Chondrocyte (in vitro differentiated cells): ENCODE data around the gene SRP68. TPM values are rescaled to one million over a fixed set of nuclear protein-coding genes. Genes with fewer than 3 reads are reported as not detected.

Source experiments
- DNase-seq: peaks from one replicate; pipeline ENCODE4 v3.0.0; 2021; ENCODE audit warnings: mixed read lengths, low spot score
- H3K27ac Mint-ChIP-seq: one replicate; pipeline ENCODE4 v1.8.0; 2021; ENCODE audit warnings: mild to moderate bottlenecking, moderate library complexity, mixed read lengths; ENCODE audit not compliant: unreplicated experiment
- H3K27me3 Mint-ChIP-seq: 2 replicates; pipeline ENCODE4 v1.8.0; 2021; ENCODE audit warnings: low read depth, mixed read lengths
- H3K36me3 Mint-ChIP-seq: 2 replicates; pipeline ENCODE4 v1.8.0; 2021; ENCODE audit warnings: low read depth, mixed read lengths
- H3K4me1 Mint-ChIP-seq: 2 replicates; pipeline ENCODE4 v1.8.0; 2021; ENCODE audit warnings: low read depth, mild to moderate bottlenecking, mixed read lengths
- H3K4me3 Mint-ChIP-seq: one replicate; pipeline ENCODE4 v1.8.0; 2021; ENCODE audit warnings: mild to moderate bottlenecking, moderate library complexity, mixed read lengths; ENCODE audit not compliant: unreplicated experiment
- H3K9me3 Mint-ChIP-seq: 2 replicates; pipeline ENCODE4 v1.8.0; 2021; ENCODE audit warnings: low read depth, mixed read lengths
- CTCF ChIP-seq: fragments of 200-600 bp; sonication (generic); IDR thresholded peaks from 2 replicates; pipeline ENCODE4 v1.5.0; 2021; ENCODE audit warnings: antibody characterized with exemption, mild to moderate bottlenecking, moderate library complexity
- total RNA-seq: library from RNA; stranded (reverse); gene quantifications from 3 replicates; pipeline ENCODE4 v1.2.1, GENCODE V29; 2021

SRP68 gene
- total RNA-seq, 1 donor from 2014 or later, result 63.0 TPM

GRCh38 chr17:76088868-76089576 lies 16.7 kb upstream of the SRP68 start:
- Mint-ChIP-seq H3K4me1 (no peaks in the 10 kb centered on the region), H3K27me3 (no peaks in the 10 kb centered on the region), H3K27ac (no peak overlapping the region), H3K9me3 (no peaks in the 10 kb centered on the region), H3K4me3 (no peak overlapping the region), H3K36me3 (peaks cover 38% of the 10 kb centered on the region)
- no peak for TF ChIP-seq CTCF
- DNase-seq, result peak; percentile 64

- Mint-ChIP-seq H3K27ac (no peak overlapping the region), H3K4me3 (no peak overlapping the region), H3K36me3 (peaks cover 39% of the 10 kb centered on the region), H3K9me3 (no peaks in the 10 kb centered on the region), H3K27me3 (no peaks in the 10 kb centered on the region), H3K4me1 (no peaks in the 10 kb centered on the region)
- DNase-seq, result peak; percentile 84
- peak; percentile 32 for TF ChIP-seq CTCF
Observed at GRCh38 chr17:76088041-76088867, 15.9 kb upstream of the SRP68 start.

GRCh38 chr17:76087531-76087930 lies 15.2 kb upstream of the SRP68 start:
- peak; percentile 59 for DNase-seq
- Mint-ChIP-seq H3K27ac (no peak overlapping the region), H3K27me3 (no peaks in the 10 kb centered on the region), H3K4me3 (no peak overlapping the region), H3K36me3 (peaks cover 41% of the 10 kb centered on the region), H3K4me1 (no peaks in the 10 kb centered on the region), H3K9me3 (no peaks in the 10 kb centered on the region)
- TF ChIP-seq CTCF, result no peak

- peaks cover 39% of the 10 kb centered on the region for H3K36me3 Mint-ChIP-seq
- no peak overlapping the region for H3K4me3 Mint-ChIP-seq
- no peaks in the 10 kb centered on the region for H3K9me3 Mint-ChIP-seq
- no peak for TF ChIP-seq CTCF
- H3K27me3 Mint-ChIP-seq, result peaks cover 3% of the 10 kb centered on the region
- no peak overlapping the region for H3K27ac Mint-ChIP-seq
- peaks cover 3% of the 10 kb centered on the region for H3K4me1 Mint-ChIP-seq
- no peak for DNase-seq
Observed at GRCh38 chr17:76086384-76086783, 14.1 kb upstream of the SRP68 start.

- Mint-ChIP-seq H3K4me1 (peaks cover 3% of the 10 kb centered on the region), H3K27ac (no peak overlapping the region), H3K36me3 (peaks cover 36% of the 10 kb centered on the region), H3K27me3 (peaks cover 5% of the 10 kb centered on the region), H3K4me3 (no peak overlapping the region), H3K9me3 (no peaks in the 10 kb centered on the region)
- TF ChIP-seq CTCF, result no peak
- DNase-seq, result peak; percentile 68
Observed at GRCh38 chr17:76085731-76086366, 13.5 kb upstream of the SRP68 start.
